NCI-H2107 treated with DMSO at 0.1 percent for 48 hours (cell line): ENCODE data around the gene RNPEPL1.

ENCODE experiments used
- DNase-seq: peaks from one replicate; lab custom pipeline; 2025; ENCODE audit not compliant: unreplicated experiment; lab: John Stamatoyannopoulos, UW

RNPEPL1 gene

GRCh38 chr2:240588669-240589068, 20.4 kb downstream of the RNPEPL1 start:
- no peak for DNase-seq

DNA sequence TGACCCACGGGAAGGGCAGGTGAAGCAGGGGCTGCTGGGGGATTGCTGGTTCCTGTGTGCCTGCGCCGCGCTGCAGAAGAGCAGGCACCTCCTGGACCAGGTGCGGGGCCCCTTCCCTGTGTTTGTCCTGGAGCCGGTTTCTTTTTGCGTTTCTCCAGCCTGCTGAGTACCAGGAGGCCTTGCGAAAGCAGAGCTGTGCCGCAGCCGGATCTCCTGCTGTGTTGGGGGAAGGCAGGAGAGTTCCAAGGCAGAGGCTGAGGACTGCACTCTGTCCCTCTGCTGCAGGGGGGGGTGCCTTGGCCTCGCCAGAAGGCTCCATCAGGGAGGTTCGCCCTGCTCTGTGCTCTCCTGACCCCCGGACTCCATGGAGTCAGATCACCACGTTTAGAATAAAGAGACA, 21.1 kb downstream of the RNPEPL1 start:
- no peak for DNase-seq

DNA sequence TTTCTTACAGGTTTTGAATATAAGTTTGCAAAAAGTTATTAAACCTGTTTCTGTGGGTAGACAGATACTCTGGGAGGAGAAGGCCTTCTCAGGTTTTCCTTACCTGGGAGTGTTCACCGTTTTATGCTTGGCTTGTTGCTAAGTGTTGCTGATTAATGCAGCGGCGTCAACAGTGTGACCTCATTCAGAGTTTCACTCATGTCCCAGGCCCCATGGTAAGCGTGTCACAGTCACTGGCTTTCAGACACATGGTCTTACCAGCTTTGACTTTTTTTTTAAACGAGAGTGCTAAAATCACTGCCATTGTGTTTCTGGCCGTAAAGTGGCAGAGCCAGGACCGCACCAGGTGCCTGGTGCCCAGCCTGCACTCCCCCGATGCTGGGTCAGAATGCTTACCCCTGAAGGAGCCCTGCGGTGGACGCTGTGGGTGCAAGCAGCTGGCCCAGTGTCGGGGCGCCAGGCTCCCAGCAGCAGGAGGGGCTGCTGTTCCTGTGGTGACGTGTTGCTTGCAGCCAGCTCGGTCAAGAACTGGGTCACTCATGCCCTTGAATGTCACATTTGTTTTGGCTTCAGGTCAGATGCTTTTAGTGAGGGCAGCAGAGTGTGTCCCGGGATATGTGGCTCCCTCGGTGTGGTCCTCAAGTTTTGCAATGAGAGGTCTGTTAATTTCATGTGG, 21.7 kb downstream of the RNPEPL1 start:
- no peak for DNase-seq

DNA sequence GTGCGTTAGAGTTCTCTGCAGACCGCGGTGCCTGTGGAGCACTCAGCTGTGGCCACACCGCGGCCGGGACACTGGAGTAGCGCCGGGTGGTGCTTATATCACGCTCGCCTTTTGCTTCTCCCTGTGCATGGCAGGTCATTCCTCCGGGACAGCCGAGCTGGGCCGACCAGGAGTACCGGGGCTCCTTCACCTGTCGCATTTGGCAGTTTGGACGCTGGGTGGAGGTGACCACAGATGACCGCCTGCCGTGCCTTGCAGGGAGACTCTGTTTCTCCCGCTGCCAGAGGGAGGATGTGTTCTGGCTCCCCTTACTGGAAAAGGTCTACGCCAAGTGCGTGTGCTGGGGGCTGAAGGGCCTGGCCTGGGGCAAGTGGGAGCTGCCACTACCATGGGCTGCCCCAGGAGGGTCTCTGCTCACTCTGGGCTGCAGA, 22.4 kb downstream of the RNPEPL1 start:
- DNase-seq = no peak

- no peak for DNase-seq
Observed at GRCh38 chr2:240591226-240591625, 22.9 kb downstream of the RNPEPL1 start.

- DNase-seq = no peak
Observed at GRCh38 chr2:240591784-240592183, 23.5 kb downstream of the RNPEPL1 start.

GRCh38 chr2:240593026-240593702, 24.9 kb downstream of the RNPEPL1 start:
- no peak for DNase-seq

- no peak for DNase-seq
Observed at GRCh38 chr2:240593703-240594451, 25.6 kb downstream of the RNPEPL1 start.

DNA sequence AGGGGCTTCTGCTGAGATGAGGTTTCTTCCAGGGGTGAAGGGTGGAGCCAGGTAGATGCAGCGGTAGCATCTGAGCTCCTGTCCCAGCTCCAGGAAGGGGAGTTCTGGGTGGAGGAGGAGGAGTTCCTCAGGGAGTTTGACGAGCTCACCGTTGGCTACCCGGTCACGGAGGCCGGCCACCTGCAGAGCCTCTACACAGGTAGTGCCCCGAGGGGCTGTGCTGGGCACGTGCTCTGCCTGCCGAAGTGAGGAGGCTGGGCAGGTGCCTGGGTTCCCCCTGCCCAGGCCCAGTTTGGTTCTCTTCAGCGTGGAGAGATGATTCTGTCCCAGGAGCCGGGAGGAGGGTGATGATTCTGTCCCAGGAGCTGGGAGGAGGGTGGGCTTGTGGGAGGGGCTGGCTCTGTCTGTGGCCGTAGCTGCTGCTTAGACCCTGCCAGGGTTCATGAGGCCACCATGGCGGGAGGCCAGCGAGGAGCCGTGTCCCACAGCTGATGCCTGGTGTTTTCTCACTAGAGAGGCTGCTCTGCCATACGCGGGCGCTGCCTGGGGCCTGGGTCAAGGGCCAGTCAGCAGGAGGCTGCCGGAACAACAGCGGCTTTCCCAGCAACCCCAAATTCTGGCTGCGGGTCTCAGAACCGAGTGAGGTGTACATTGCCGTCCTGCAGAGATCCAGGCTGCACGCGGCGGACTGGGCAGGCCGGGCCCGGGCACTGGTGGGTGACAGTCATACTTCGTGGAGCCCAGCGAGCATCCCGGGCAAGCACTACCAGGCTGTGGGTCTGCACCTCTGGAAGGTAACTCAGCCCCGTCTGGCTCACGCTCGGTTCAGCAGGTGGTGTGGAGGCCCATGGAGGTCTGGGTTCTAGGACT, 26.5 kb downstream of the RNPEPL1 start:
- DNase-seq = no peak

DNA sequence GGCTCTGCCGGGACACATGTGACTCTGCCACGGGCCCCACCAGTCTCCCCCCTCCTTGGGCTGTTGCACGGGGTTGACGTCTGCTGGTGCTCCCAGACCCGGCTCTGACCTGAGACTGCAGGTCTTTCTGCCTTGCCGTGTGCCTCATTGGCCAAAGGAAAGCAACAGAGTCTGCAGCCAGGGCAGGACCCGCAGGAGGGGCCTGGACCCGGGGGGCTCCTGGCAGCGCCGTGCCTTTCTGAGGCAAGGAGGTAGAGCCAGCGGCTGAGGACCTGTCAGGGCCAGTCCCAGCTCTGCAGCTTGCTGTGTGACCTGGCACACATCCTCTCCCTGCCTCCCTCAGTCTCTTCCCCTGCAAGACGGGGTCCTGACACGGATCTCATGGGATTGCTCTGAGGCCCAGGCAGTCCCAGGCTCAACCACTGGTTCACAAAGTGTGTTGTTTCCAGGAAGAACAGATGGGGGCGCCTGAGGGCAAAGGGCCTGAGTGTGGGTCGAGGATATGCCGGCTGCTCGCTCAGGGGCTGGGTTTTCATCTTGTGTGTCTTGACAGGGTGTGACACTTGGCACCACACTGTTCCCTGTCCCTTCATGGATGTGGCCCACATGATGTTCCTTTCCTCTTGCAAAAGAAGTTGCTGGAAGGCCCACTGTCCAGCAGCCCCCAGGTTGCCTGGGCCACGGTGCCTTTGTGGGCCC, 27.2 kb downstream of the RNPEPL1 start:
- DNase-seq = no peak

DNA sequence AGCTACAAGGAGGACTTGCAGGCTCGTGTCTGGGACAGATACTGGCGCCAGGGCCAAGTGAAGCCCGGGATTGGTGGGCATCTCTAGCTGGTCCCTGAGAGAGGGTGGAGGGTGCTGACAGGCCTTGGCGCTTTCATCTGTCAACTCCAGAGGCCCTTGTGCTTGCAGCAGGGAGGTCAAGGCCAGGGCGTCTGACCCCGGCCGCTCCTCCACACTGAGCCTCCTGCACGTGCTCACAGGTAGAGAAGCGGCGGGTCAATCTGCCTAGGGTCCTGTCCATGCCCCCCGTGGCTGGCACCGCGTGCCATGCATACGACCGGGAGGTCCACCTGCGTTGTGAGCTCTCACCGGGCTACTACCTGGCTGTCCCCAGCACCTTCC, 27.8 kb downstream of the RNPEPL1 start:
- no peak for DNase-seq

GRCh38 chr2:240596491-240596931, 28.2 kb downstream of the RNPEPL1 start:
- no peak for DNase-seq

GRCh38 chr2:240597054-240597418, 28.8 kb downstream of the RNPEPL1 start:
- DNase-seq = no peak

GRCh38 chr2:240597419-240598181, 29.3 kb downstream of the RNPEPL1 start:
- no peak for DNase-seq

DNA sequence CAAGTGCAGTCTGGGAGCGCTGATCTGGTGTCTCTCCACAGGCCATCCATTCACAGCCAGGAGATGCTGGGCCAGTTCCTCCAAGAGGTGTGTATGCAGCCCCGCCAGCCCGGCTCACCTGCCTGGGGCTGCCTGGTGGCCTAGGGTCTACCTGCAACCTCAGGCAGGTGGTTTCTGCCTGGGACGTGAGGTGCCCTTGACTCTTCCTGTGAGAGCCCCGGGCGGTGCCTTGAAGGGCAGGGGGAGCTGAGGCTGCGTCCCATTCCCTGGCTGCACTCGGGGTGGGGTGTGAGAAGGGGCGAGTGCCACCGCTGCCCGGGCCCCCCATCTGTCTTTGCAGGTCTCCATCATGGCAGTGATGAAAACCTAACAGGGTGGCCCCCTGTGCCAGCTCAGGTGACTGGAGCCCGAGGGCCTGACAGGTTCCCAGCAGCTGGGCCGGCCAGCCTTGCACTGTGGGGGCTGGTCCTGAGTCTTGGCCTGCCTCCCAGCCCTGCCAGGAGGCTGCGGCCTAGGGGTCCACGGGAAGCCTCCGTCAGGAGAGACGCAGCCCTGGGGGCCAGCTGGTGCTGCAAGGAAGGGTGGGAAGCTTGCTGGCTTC, 30.1 kb downstream of the RNPEPL1 start:
- DNase-seq = no peak

GRCh38 chr2:240599141-240599583, 30.9 kb downstream of the RNPEPL1 start:
- no peak for DNase-seq

- no peak for DNase-seq
Observed at GRCh38 chr2:240600451-240600961, 32.2 kb downstream of the RNPEPL1 start.

DNA sequence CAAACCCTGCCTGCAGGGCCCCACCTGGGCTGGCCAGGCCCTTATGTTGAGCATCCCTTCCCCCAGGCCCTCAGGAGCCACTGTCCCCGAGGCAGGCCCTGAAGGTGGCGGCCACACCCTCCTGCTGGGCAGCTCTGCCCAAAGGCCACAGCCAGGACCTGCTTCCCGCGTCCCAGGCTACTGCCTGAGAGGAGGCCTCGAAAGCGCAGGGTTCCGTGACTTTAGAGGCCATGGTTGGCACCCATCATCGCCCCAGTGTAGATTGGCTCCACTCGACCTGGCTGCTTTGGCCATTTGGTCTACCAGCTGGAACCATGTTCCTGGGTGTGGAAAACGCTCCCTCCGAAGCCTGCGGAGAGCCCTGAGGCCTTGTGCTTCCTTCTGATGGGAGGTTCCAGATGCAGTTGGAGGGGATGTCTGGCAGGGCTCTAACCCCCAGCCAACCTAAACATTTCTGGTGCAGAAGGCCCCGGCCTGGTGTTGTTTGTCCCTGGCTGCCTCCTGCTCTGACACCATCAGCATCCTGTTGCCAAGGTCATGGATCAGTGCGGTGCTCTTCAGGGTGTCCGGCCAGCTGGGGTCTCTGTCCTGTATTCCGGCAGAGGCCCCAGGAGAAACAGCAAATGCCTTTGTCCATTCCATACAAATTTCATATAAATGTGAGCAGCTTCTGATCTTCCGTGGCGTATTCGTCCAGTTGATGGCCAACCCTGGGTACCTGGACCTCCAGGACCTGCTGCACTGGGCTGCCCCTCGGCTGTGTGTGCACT, 33.0 kb downstream of the RNPEPL1 start:
- DNase-seq = no peak

DNA sequence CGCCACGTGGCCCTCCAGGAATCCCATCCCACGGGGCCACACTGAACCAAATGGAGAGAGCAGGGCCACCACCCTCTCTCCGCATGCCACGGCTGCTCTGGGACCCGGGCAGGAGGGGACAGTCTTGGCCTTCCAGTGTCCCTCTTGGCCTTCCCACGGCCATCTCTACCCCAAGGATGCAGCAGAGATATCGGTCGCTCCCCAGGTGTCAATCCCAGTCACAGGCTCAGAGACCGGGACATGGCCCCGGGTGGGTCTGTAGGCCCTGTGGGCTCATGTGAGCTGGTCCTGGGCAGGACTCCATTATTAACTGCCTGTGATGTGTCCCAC, 33.5 kb downstream of the RNPEPL1 start:
- no peak for DNase-seq
